Naive thymus-derived CD4-positive, alpha-beta T cell (primary cell): Measurements from ENCODE around the gene SHBG. TPM values are rescaled to one million over a fixed set of nuclear protein-coding genes. Genes with fewer than 3 reads are reported as not detected.

Source experiments
- ATAC-seq: fragments of 150-1000 bp; cut with Tn5 transposase; 2 replicates; pipeline ENCODE4 v1.10.0; 2021; ENCODE audit warnings: mild to moderate bottlenecking, moderate library complexity
- CTCF ChIA-PET: fragments of 350-600 bp; sonication (Branson Sonifier 250); formaldehyde crosslinking; loops from one replicate; lab custom pipeline; 2021; ENCODE audit warnings: antibody characterized with exemption; lab: Charles Lee
- POLR2A ChIA-PET: fragments of 350-600 bp; sonication (Branson Sonifier 250); formaldehyde crosslinking; loops from one replicate; lab custom pipeline; 2021; ENCODE audit warnings: antibody characterized with exemption, inconsistent platforms; lab: Charles Lee
- DNase-seq, 9 donors: peaks; one replicate each; pipeline versions ENCODE4 v3.0.0 to v3.0.0-alpha.2; 2020 to 2022; ENCODE audit warnings: mixed read lengths in 1 of 9
- H3K27ac ChIP-seq: one replicate; pipeline ENCODE4 v1.7.0; 2013; ENCODE audit warnings: mild to moderate bottlenecking, low read depth, low read length, moderate library complexity
- H3K27me3 ChIP-seq, 2 donors: one replicate each; pipeline ENCODE4 v1.7.0; 2013; ENCODE audit warnings: low read length in 2 of 2, mild to moderate bottlenecking in 2 of 2, moderate library complexity in 2 of 2; ENCODE audit not compliant: control insufficient read depth in 2 of 2, insufficient read depth in 2 of 2
- H3K36me3 ChIP-seq, 3 experiments: 1 replicate in 2 of 3; 2 replicates in 1 of 3; pipeline ENCODE4 v1.7.0; 2013; ENCODE audit warnings: low read length in 3 of 3, mild to moderate bottlenecking in 3 of 3, moderate library complexity in 1 of 3; ENCODE audit not compliant: insufficient read depth in 3 of 3, control insufficient read depth in 2 of 3
- H3K4me1 ChIP-seq, 2 donors: one replicate each; pipeline ENCODE4 v1.7.0; 2013; ENCODE audit warnings: low read length in 2 of 2, mild to moderate bottlenecking in 2 of 2, moderate library complexity in 1 of 2; ENCODE audit not compliant: control insufficient read depth in 2 of 2, insufficient read depth in 2 of 2
- H3K4me3 ChIP-seq: 2 replicates; pipeline ENCODE4 v1.7.0; 2013; ENCODE audit warnings: mild to moderate bottlenecking, low read length
- H3K9me3 ChIP-seq, 3 experiments: 1 replicate in 2 of 3; 2 replicates in 1 of 3; pipeline ENCODE4 v1.7.0; 2013; ENCODE audit warnings: low read length in 3 of 3; ENCODE audit not compliant: control insufficient read depth in 2 of 3
- H3K27ac Mint-ChIP-seq, 9 donors: one replicate each; pipeline ENCODE4 v1.8.0; 2020 to 2022; ENCODE audit warnings: mixed read lengths in 9 of 9, mild to moderate bottlenecking in 8 of 9, moderate library complexity in 5 of 9, inconsistent platforms in 2 of 9
- H3K27me3 Mint-ChIP-seq, 5 donors: one replicate each; pipeline ENCODE4 v1.8.0; 2021 to 2022; ENCODE audit warnings: mixed read lengths in 5 of 5, mild to moderate bottlenecking in 1 of 5
- H3K36me3 Mint-ChIP-seq, 5 donors: one replicate each; pipeline ENCODE4 v1.8.0; 2020 to 2022; ENCODE audit warnings: mixed read lengths in 5 of 5, mild to moderate bottlenecking in 3 of 5, inconsistent platforms in 1 of 5
- H3K4me1 Mint-ChIP-seq, 7 donors: one replicate each; pipeline ENCODE4 v1.8.0; 2020 to 2022; ENCODE audit warnings: mixed read lengths in 7 of 7, mild to moderate bottlenecking in 3 of 7, inconsistent platforms in 1 of 7
- H3K4me3 Mint-ChIP-seq, 10 donors: one replicate each; pipeline ENCODE4 v1.8.0; 2020 to 2022; ENCODE audit warnings: mild to moderate bottlenecking in 10 of 10, mixed read lengths in 10 of 10, moderate library complexity in 6 of 10, inconsistent platforms in 2 of 10
- H3K9me3 Mint-ChIP-seq, 11 donors: one replicate each; pipeline ENCODE4 v1.8.0; 2020 to 2022; ENCODE audit warnings: mixed read lengths in 11 of 11, mild to moderate bottlenecking in 4 of 11, inconsistent platforms in 1 of 11, moderate library complexity in 1 of 11
- intact Hi-C, 2 donors: fragments of 100-400 bp; cut with micrococcal nuclease; formaldehyde crosslinking; loops; one replicate each; pipeline ENCODE4 v1.15.1; 2023
- polyA plus RNA-seq, 2 donors: library from polyadenylated mRNA; unstranded; fragments of 300-500 nt; fragmentation: Illumina TruSeq; gene quantifications; one replicate each; pipeline ENCODE4 v1.2.3, GENCODE V29; 2021
- total RNA-seq, 6 experiments: library from RNA in 5 of 6; stranded (reverse) in 5 of 6; gene quantifications; 1 replicate in 5 of 6; 2 replicates in 1 of 6; pipeline ENCODE4 v1.2.3 and lab custom pipeline; 2021 to 2026

Gene SHBG
- total and polyA plus RNA-seq, 7 experiments from 2014 or later = not detected

DNA sequence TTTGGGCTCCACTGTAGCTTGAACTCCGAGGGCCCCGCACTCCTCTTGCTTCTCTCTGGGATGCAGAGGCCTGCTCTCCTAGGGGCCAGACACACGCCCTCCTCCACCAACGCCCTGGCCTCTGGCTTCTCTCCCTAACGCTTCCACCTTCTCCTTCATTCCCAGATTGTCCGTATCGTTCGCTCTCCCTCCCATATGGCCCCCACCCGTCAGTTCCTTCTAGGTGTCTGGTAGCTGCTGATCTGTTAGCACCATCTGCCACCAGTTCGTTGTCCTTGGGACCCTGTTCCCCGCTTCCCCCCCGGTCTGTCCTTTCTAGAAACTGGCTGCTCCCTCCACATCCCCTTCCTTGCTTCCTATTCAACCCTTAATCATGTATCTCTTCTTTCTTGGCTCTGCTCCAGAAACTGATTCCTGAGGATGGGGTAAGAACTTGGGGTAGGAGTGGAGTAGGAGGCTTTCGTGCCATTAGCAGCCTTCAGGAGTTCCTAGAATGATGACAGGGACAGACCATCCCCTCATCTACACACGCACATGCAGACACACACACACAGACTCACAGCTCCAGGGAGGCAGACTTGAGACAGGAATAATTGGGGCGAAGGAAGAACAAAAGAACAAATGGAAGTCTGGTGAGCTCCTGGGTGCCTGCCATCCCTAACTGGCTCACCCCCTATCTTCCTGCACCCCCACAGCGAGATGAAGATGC is 25.1 kb downstream of the SHBG start:
- CTCF ChIA-PET = no interaction called here
- peaks cover 0 to 4% (median 0%) of the 10 kb centered on the region in 5 donors for H3K36me3 Mint-ChIP-seq
- Histone ChIP-seq H3K36me3 (no peaks in the 10 kb centered on the region), H3K4me3 (no peak overlapping the region), H3K27ac (no peak overlapping the region), H3K27me3 (peaks cover 0 to 13% of the 10 kb centered on the region in 2 donors), H3K9me3 (no peaks in the 10 kb centered on the region), H3K4me1 (peaks cover 11 to 18% of the 10 kb centered on the region in 2 donors)
- peaks cover 7 to 18% (median 12%) of the 10 kb centered on the region in 7 donors for H3K4me1 Mint-ChIP-seq
- intact Hi-C loops = no loop called here
- DNase-seq = no peak
- peak overlapping the region in 1 of 10 donors; percentile 17 for H3K4me3 Mint-ChIP-seq
- peaks cover 0 to 1% (median 0%) of the 10 kb centered on the region in 11 donors for H3K9me3 Mint-ChIP-seq
- peaks cover 12 to 50% (median 29%) of the 10 kb centered on the region in 5 donors for H3K27me3 Mint-ChIP-seq
- no peak for ATAC-seq
- no peak overlapping the region for H3K27ac Mint-ChIP-seq
- POLR2A ChIA-PET = interaction anchor here (0.5 to 0.8 kb wide), 2 partner anchors 32 to 60 kb away, joined by 3 to 4 read pairs; partner anchors contain the start of gene TP53

DNA sequence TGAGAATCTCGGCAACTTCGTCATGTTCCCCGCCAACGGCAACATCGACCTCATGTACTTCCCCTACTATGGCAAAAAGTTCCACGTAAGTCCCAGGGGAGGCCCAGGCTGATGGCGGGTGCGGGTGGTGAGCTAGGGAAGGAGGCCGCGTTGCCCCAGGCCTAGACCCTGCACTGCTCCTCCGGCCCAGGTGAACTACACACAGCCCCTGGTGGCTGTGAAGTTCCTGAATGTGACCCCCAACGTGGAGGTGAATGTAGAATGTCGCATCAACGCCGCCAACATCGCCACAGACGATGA is 25.6 kb downstream of the SHBG start:
- DNase-seq = no peak
- Histone ChIP-seq H3K27me3 (peaks cover 0 to 8% of the 10 kb centered on the region in 2 donors), H3K27ac (no peak overlapping the region), H3K9me3 (no peaks in the 10 kb centered on the region), H3K4me1 (peaks cover 6 to 13% of the 10 kb centered on the region in 2 donors), H3K36me3 (no peaks in the 10 kb centered on the region), H3K4me3 (no peak overlapping the region)
- ChIA-PET POLR2A (interaction anchor here (0.5 to 1.0 kb wide), 3 partner anchors 25 to 60 kb away, joined by 3 to 4 read pairs (median 3); partner anchors contain the start of gene TP53), CTCF (no interaction called here)
- Mint-ChIP-seq H3K9me3 (peaks cover 0 to 1% (median 0%) of the 10 kb centered on the region in 11 donors), H3K4me1 (peaks cover 2 to 13% (median 7%) of the 10 kb centered on the region in 7 donors), H3K36me3 (peaks cover 0 to 2% (median 0%) of the 10 kb centered on the region in 5 donors), H3K27me3 (peaks cover 7 to 45% (median 24%) of the 10 kb centered on the region in 5 donors), H3K27ac (no peak overlapping the region), H3K4me3 (no peak overlapping the region)
- intact Hi-C loops = no loop called here
- ATAC-seq = no peak

GRCh38 chr17:7656958-7657609 is 27.1 kb downstream of the SHBG start:
- Histone ChIP-seq H3K4me1 (no peaks in the 10 kb centered on the region), H3K27me3 (no peaks in the 10 kb centered on the region), H3K36me3 (no peaks in the 10 kb centered on the region), H3K27ac (no peak overlapping the region), H3K9me3 (no peaks in the 10 kb centered on the region), H3K4me3 (no peak overlapping the region)
- no peak for DNase-seq
- ChIA-PET CTCF (interaction anchor here (1.5 kb wide), 1 partner anchor 31 kb away, joined by 6 read pairs; the partner anchor contains the start of genes TP53 and WRAP53), POLR2A (interaction anchor here (0.5 to 1.0 kb wide), 4 partner anchors 29 to 184 kb away, joined by 3 to 4 read pairs (median 4); partner anchors contain the start of genes MPDU1, SAT2, TP53 and WRAP53)
- Mint-ChIP-seq H3K36me3 (peaks cover 0 to 2% (median 0%) of the 10 kb centered on the region in 5 donors), H3K27me3 (peaks cover 0 to 34% (median 13%) of the 10 kb centered on the region in 5 donors), H3K4me3 (no peak overlapping the region), H3K27ac (peak overlapping the region in 1 of 9 donors; percentile 43), H3K4me1 (peaks cover 0 to 5% (median 0%) of the 10 kb centered on the region in 7 donors), H3K9me3 (peaks cover 0 to 1% (median 0%) of the 10 kb centered on the region in 11 donors)
- intact Hi-C loops = no loop called here
- ATAC-seq = no peak

- peak overlapping the region in 4 of 9 donors; percentile 13 to 70 (median 29) for H3K27ac Mint-ChIP-seq
- H3K36me3 Mint-ChIP-seq = peaks cover 5 to 25% (median 10%) of the 10 kb centered on the region in 5 donors
- Histone ChIP-seq H3K27ac (no peak overlapping the region), H3K4me1 (no peaks in the 10 kb centered on the region), H3K4me3 (no peak overlapping the region), H3K27me3 (no peaks in the 10 kb centered on the region), H3K9me3 (no peaks in the 10 kb centered on the region), H3K36me3 (peaks cover 4 to 60% (median 9%) of the 10 kb centered on the region in 3 experiments)
- DNase-seq = no peak
- no peaks in the 10 kb centered on the region for H3K4me1 Mint-ChIP-seq
- H3K4me3 Mint-ChIP-seq = no peak overlapping the region
- no peaks in the 10 kb centered on the region for H3K9me3 Mint-ChIP-seq
- POLR2A ChIA-PET = interaction anchor here (0.6 to 2.0 kb wide), 5 partner anchors 15 to 126 kb away, joined by 3 to 10 read pairs (median 3); partner anchors contain the start of gene TP53
- intact Hi-C loops = no loop called here
- H3K27me3 Mint-ChIP-seq = no peaks in the 10 kb centered on the region
- CTCF ChIA-PET = interaction anchor here (0.6 kb wide), 2 partner anchors 31 to 404 kb away, joined by 3 to 5 read pairs; no protein-coding TSS in a partner anchor
- no peak for ATAC-seq
These were observed 37.9 kb downstream of the SHBG start for GRCh38 chr17:7667656-7668406.

DNA sequence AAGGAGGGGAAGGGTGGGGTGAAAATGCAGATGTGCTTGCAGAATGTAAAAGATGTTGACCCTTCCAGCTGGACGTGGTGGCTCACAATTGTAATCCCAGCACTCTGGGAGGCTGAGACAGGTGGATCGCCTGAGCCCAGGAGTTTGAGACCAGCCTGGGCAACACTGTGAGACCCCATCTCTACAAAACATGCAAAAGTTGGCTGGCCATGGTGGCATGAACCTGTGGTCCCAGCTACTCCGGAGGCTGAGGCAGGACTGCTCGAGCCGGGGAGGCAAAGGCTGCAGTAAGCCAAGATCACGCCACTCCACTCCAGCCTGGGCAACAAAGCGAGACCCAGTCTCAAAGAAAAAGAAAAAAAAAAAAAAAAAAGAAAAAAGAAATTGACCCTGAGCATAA is 38.5 kb downstream of the SHBG start:
- H3K27me3 ChIP-seq = no peaks in the 10 kb centered on the region
- no peak for DNase-seq
- no peak overlapping the region for H3K27ac ChIP-seq
- H3K36me3 Mint-ChIP-seq = peaks cover 8 to 30% (median 15%) of the 10 kb centered on the region in 5 donors
- no peak overlapping the region for H3K4me3 Mint-ChIP-seq
- H3K4me3 ChIP-seq = no peak overlapping the region
- H3K4me1 Mint-ChIP-seq = no peaks in the 10 kb centered on the region
- peaks cover 0 to 4% (median 0%) of the 10 kb centered on the region in 11 donors for H3K9me3 Mint-ChIP-seq
- peaks cover 10 to 67% (median 14%) of the 10 kb centered on the region in 3 experiments for H3K36me3 ChIP-seq
- peak overlapping the region in 1 of 9 donors; percentile 12 for H3K27ac Mint-ChIP-seq
- ChIA-PET POLR2A (interaction anchor here (0.7 to 12.0 kb wide), 2 partner anchors 18 to 365 kb away, joined by 3 to 86 read pairs; partner anchors contain the start of genes TP53 and WRAP53), CTCF (interaction anchor here (0.7 kb wide), 1 partner anchor 352 kb away, joined by 3 read pairs; no protein-coding TSS in a partner anchor)
- ATAC-seq = no peak
- peaks cover 0 to 5% (median 4%) of the 10 kb centered on the region in 3 experiments for H3K9me3 ChIP-seq
- intact Hi-C loops = no loop called here
- H3K27me3 Mint-ChIP-seq = no peaks in the 10 kb centered on the region
- no peaks in the 10 kb centered on the region for H3K4me1 ChIP-seq
